Kidney (tissue), 14 donors: Measurements from ENCODE around the gene ESYT1. TPM values are rescaled to one million over a fixed set of nuclear protein-coding genes. Genes with fewer than 3 reads are reported as not detected.

Source experiments
- DNase-seq, 5 donors: peaks; one replicate each; pipeline ENCODE4 v3.0.0-alpha.2; 2013 to 2020
- FAIRE-seq: peaks from 2 replicates; lab custom pipeline; 2012; peaks lifted over from hg19 to GRCh38; lab: Jason Lieb, UNC
- H3K27ac ChIP-seq, 2 donors: one replicate each; pipeline ENCODE4 v1.7.0; 2013; ENCODE audit warnings: low read depth in 2 of 2, low read length in 2 of 2, inconsistent platforms in 1 of 2
- H3K27me3 ChIP-seq: one replicate; pipeline ENCODE4 v1.7.1; 2013; ENCODE audit warnings: low read length, inconsistent platforms; ENCODE audit not compliant: control insufficient read depth, insufficient read depth
- H3K36me3 ChIP-seq, 3 donors: one replicate each; pipeline versions ENCODE4 v1.7.0 to v1.7.1; 2013; ENCODE audit warnings: low read length in 3 of 3, control low read depth in 1 of 3, inconsistent platforms in 1 of 3; ENCODE audit not compliant: insufficient read depth in 3 of 3, control insufficient read depth in 2 of 3
- H3K4me1 ChIP-seq, 3 donors: one replicate each; pipeline versions ENCODE4 v1.7.0 to v1.7.1; 2013; ENCODE audit warnings: low read length in 3 of 3, inconsistent platforms in 1 of 3, low read depth in 1 of 3; ENCODE audit not compliant: control insufficient read depth in 2 of 3, insufficient read depth in 2 of 3
- H3K4me3 ChIP-seq, 3 donors: one replicate each; pipeline versions ENCODE4 v1.7.0 to v1.8.1; 2013; ENCODE audit warnings: low read length in 3 of 3, control low read depth in 1 of 3, inconsistent platforms in 1 of 3
- H3K9ac ChIP-seq, 3 donors: one replicate each; pipeline versions ENCODE4 v1.7.0 to v1.7.1; 2013; ENCODE audit warnings: low read length in 3 of 3, control low read depth in 1 of 3, inconsistent platforms in 1 of 3
- H3K9me3 ChIP-seq, 3 donors: one replicate each; pipeline versions ENCODE4 v1.7.0 to v1.7.1; 2013; ENCODE audit warnings: low read length in 3 of 3, control low read depth in 1 of 3, inconsistent platforms in 1 of 3; ENCODE audit not compliant: control insufficient read depth in 2 of 3, insufficient read depth in 1 of 3
- intact Hi-C: fragments of 100-400 bp; cut with DNase I; formaldehyde crosslinking; loops from one replicate; pipeline ENCODE4 v1.11.1; 2022
- polyA plus RNA-seq: library from polyadenylated mRNA; stranded (reverse); fragments of 350-450 nt; fragmentation: Illumina TruSeq; extraction: RNeasy Lipid Tissue Mini Kit (QIAGEN cat#74804); gene quantifications from one replicate; pipeline ENCODE4 v1.2.3, GENCODE V29; 2014; ENCODE audit warnings: low read depth, low replicate concordance; ENCODE audit not compliant: insufficient read depth
- total RNA-seq: library from RNA; stranded (reverse); fragmentation: NEBNext Ultra II Directional; extraction: Animal tissue kit (Norgen Biotek cat#: 25700); gene quantifications from one replicate; pipeline ENCODE4 v1.2.1, GENCODE V29; 2021
- TF ChIP-seq, protein P1 (sequence below): IDR thresholded peaks from 3 replicates; pipeline ENCODE4 v1.5.1; 2012; ENCODE audit warnings: mild to moderate bottlenecking, moderate library complexity, borderline replicate concordance; ENCODE audit not compliant: insufficient read depth; ENCODE audit errors: extremely low read depth
- donor health status: control.
- donor health status: control.
- donor health status: control.
- donor health status: control.
- donor health status: control.
- donor health status: DM: yes; HTN: yes; CAD: no.
- donor health status: Normal renal cell carcinoma (clear cell type).

Gene ESYT1
- total and polyA plus RNA-seq, 2 donors from 2014 or later = 40.4 to 104 TPM

DNA sequence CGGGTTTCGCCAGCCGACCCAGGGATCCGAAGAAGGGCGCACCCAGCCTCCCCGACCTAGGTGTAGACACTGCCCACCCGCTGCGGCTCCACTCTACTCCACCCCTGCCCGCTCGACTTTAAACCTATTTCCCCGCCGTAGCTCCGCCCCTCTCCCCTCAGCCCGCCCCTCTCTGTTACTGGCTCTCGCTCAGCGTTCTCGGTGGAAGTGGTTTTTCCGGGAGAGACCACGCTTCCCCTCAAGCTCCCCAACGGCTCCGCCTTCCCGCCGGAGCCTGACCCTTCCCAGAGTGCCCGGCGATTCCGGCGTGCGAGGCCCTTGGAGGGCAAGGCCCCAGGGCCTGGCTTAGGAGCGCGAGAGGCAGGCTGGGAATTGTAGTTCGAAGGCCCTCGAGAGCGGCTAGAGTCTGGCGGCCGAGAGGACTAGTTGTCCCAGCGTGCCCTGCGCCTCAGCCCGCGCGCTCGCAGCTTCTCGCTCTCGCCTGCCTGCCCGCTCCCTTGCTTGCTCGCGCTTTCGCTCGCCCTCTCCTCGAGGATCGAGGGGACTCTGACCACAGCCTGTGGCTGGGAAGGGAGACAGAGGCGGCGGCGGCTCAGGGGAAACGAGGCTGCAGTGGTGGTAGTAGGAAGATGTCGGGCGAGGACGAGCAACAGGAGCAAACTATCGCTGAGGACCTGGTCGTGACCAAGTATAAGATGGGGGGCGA, 23.8 kb upstream of the ESYT1 start, which contains the start of gene PA2G4:
PA2G4 (plus strand) TSS at position 451 of the 706 bp plus-strand sequence; CDS start at position 630, 179 bp downstream.
- peak; percentile 99 to 100 (median 99) for DNase-seq
- peak within 1 kb of the TSS; percentile 68 to 85 (median 82) for H3K9ac ChIP-seq
- peak; percentile 79 for FAIRE-seq
- peaks cover 0 to 15% (median 10%) of the 10 kb centered on the region in 3 donors for H3K4me1 ChIP-seq
- peaks cover 7 to 40% (median 29%) of the 10 kb centered on the region in 3 donors for H3K36me3 ChIP-seq
- no peaks in the 10 kb centered on the region for H3K27me3 ChIP-seq
- H3K9me3 ChIP-seq = no peaks in the 10 kb centered on the region
- H3K4me3 ChIP-seq = peak within 1 kb of the TSS; percentile 78 to 92 (median 86)
- H3K27ac ChIP-seq = peak within 1 kb of the TSS; percentile 83 to 91
- TF ChIP-seq, protein P1, sequence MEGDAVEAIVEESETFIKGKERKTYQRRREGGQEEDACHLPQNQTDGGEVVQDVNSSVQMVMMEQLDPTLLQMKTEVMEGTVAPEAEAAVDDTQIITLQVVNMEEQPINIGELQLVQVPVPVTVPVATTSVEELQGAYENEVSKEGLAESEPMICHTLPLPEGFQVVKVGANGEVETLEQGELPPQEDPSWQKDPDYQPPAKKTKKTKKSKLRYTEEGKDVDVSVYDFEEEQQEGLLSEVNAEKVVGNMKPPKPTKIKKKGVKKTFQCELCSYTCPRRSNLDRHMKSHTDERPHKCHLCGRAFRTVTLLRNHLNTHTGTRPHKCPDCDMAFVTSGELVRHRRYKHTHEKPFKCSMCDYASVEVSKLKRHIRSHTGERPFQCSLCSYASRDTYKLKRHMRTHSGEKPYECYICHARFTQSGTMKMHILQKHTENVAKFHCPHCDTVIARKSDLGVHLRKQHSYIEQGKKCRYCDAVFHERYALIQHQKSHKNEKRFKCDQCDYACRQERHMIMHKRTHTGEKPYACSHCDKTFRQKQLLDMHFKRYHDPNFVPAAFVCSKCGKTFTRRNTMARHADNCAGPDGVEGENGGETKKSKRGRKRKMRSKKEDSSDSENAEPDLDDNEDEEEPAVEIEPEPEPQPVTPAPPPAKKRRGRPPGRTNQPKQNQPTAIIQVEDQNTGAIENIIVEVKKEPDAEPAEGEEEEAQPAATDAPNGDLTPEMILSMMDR = no peak
- intact Hi-C loops = no loop called here

DNA sequence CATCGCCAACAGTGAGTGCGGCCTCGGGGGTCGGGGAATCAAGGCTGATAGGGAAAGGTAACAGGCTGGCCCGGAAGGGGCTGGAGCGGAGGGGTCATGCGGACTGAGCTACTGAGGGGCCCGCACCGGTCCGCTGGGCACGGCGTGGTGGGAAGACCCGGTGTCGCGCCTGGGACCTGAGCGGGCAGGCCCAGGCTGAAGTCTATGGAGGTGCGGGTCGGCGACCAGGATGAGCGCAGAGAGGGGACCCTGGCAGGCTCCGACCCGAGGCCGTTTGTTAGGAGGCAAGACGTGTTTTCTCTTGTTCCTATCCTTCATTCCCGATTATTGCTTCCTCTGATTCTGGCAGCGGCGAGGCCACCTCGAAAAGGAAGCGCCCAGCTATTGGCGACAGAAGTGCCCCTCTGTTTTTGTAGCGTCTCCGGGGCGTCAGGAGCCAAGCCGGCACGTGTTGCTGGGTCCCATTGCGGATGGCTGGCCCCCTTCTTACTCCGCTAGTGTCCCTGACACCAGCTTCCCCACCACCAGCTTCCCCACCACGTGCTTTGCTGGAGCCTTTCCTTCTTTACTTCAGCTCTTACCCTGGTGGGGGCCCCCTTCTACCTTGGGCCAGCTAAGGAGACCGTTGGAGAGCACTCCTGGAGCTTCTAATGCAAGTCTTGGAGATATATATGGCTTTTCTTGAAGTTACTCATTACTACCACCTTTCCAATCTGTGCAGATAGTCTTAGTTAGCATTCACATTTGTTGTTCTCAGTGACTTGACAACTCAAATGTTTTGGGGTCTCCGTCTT, 23.1 kb upstream of the ESYT1 start:
- peak overlapping the region; percentile 83 to 91 for H3K27ac ChIP-seq
- H3K36me3 ChIP-seq = peaks cover 10 to 41% (median 28%) of the 10 kb centered on the region in 3 donors
- peak overlapping the region; percentile 67 to 85 (median 78) for H3K9ac ChIP-seq
- peak overlapping the region; percentile 78 to 92 (median 86) for H3K4me3 ChIP-seq
- intact Hi-C loops = no loop called here
- TF ChIP-seq, protein P1 = no peak
- peak in 3 of 5 donors; percentile 10 to 90 (median 61) for DNase-seq
- no peaks in the 10 kb centered on the region for H3K27me3 ChIP-seq
- H3K9me3 ChIP-seq = no peaks in the 10 kb centered on the region
- H3K4me1 ChIP-seq = peaks cover 0 to 15% (median 10%) of the 10 kb centered on the region in 3 donors
- FAIRE-seq = no peak

DNA sequence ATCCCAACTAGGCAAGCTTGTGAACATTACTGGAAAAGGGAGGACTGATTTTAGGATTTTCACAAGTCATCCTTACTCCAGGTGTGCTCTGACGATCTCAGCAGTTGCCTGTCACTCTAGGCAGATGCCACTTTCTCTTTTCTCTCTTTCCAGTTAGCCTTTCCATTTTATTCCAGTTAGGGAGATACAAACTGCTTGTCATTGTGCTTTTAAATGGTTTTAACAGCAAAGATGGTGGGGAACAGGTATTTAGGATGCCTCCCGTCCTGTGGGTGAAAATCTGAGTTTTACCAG, 22.5 kb upstream of the ESYT1 start:
- TF ChIP-seq, protein P1 = no peak
- H3K9me3 ChIP-seq = no peaks in the 10 kb centered on the region
- no peaks in the 10 kb centered on the region for H3K27me3 ChIP-seq
- H3K27ac ChIP-seq = no peak overlapping the region
- DNase-seq (no peak), FAIRE-seq (no peak)
- intact Hi-C loops = no loop called here
- H3K4me1 ChIP-seq = peaks cover 0 to 15% (median 10%) of the 10 kb centered on the region in 3 donors
- peak overlapping the region; percentile 78 to 92 (median 86) for H3K4me3 ChIP-seq
- peaks cover 14 to 44% (median 29%) of the 10 kb centered on the region in 3 donors for H3K36me3 ChIP-seq
- H3K9ac ChIP-seq = peak overlapping the region; percentile 67 to 85 (median 78)
